Adrenal gland (tissue), 12 donors: Measurements from ENCODE around the gene PCLO. TPM values are rescaled to one million over a fixed set of nuclear protein-coding genes. Genes with fewer than 3 reads are reported as not detected.

Source experiments
- DNase-seq, 7 donors: peaks; one replicate each; pipeline ENCODE4 v3.0.0-alpha.2; 2019 to 2020
- H3K27ac ChIP-seq, 5 donors: fragments of 200-600 bp; sonication (generic) in 4 of 5; 1 replicate in 3 of 5; 2 replicates in 2 of 5; pipeline versions ENCODE4 v1.5.1 to v1.8.0; 2016 to 2020; ENCODE audit warnings: mild to moderate bottlenecking in 1 of 5
- H3K27me3 ChIP-seq: fragments of 200-600 bp; 2 replicates; pipeline ENCODE4 v1.8.0; 2021
- H3K36me3 ChIP-seq, 2 donors: fragments of 200-600 bp; replicated peaks in 1 of 2; 1 replicate in 1 of 2; 2 replicates in 1 of 2; pipeline versions ENCODE4 v1.5.1 to v1.8.0; 2018 to 2022
- H3K4me1 ChIP-seq, 2 donors: fragments of 200-600 bp; replicated peaks in 1 of 2; 1 replicate in 1 of 2; 2 replicates in 1 of 2; pipeline versions ENCODE4 v1.5.1 to v1.8.0; 2018 to 2021
- H3K4me3 ChIP-seq, 4 donors: fragments of 200-600 bp; sonication (generic) in 3 of 4; one replicate each; pipeline ENCODE4 v1.5.1; 2016 to 2018
- H3K9me3 ChIP-seq, 3 donors: fragments of 200-600 bp; sonication (generic) in 1 of 3; replicated peaks in 1 of 3; 1 replicate in 2 of 3; 2 replicates in 1 of 3; pipeline versions ENCODE4 v1.5.1 to v1.8.0; 2016 to 2021
- POLR2A ChIP-seq, 2 donors: fragments of 450-650 bp; IDR thresholded peaks; one replicate each; pipeline ENCODE4 v1.6.1; 2017; ENCODE audit warnings: antibody characterized with exemption in 2 of 2, mild to moderate bottlenecking in 2 of 2, moderate library complexity in 1 of 2
- WGBS, 4 donors: extraction: QIAGEN DNeasy Blood & Tissue Kit in 2 of 4; methylation state at CpG; one replicate each; pipeline versions ENCODE4 v1.1.5 to v1.1.7; 2013 to 2017; 5-methylcytosine and 5-hydroxymethylcytosine counted together
- intact Hi-C, 2 donors: fragments of 100-400 bp; cut with DNase I; formaldehyde crosslinking; loops; one replicate each; pipeline versions ENCODE4 v1.14.1 to v1.15.0; 2022 to 2023
- polyA plus RNA-seq, 3 donors: library from polyadenylated mRNA; stranded (reverse); fragments of 200-250 nt in 2 of 3; fragments of 350-450 nt in 1 of 3; fragmentation: Illumina TruSeq in 1 of 3; extraction: RNeasy Lipid Tissue Mini Kit (QIAGEN cat#74804) in 1 of 3; gene quantifications; one replicate each; pipeline ENCODE4 v1.2.3, GENCODE V29; 2013 to 2014
- total RNA-seq, 9 donors: library from RNA; depleted of rRNA in 4 of 9; stranded (reverse); fragments of >200 nt in 4 of 9; fragments of 120-200 nt in 1 of 9; fragmentation: NEBNext Ultra II Directional in 1 of 9; extraction: Animal tissue kit (Norgen Biotek cat#: 25700) in 1 of 9; gene quantifications; one replicate each; pipeline versions ENCODE4 v1.1.0 to v1.2.4, GENCODE V29; 2013 to 2023
- TF ChIP-seq, protein P1 (sequence below), 6 experiments: fragments of 450-650 bp in 4 of 6; fragments of 200-600 bp in 2 of 6; sonication (generic) in 1 of 6; IDR thresholded peaks; 1 replicate in 5 of 6; 2 replicates in 1 of 6; pipeline versions ENCODE4 v1.5.1 to v1.8.0; 2016 to 2021; ENCODE audit warnings: antibody characterized with exemption in 6 of 6, mild to moderate bottlenecking in 2 of 6, moderate library complexity in 1 of 6
- donor health status: healthy with polysubstance abuse.
- donor health status: Bipolar disorder and iron deficiency.
- donor health status: DM: yes; HTN: yes; CAD: no.
- donor health status: DM: no; HTN: no; CAD: no.
- donor health status: DM: no; HTN: no; CAD: no.
- donor health status: DM: yes; HTN: yes; CAD: no.

PCLO gene
- total and polyA plus RNA-seq, 12 donors, result 1.8 to 17.1 (median 9.6) TPM

DNA sequence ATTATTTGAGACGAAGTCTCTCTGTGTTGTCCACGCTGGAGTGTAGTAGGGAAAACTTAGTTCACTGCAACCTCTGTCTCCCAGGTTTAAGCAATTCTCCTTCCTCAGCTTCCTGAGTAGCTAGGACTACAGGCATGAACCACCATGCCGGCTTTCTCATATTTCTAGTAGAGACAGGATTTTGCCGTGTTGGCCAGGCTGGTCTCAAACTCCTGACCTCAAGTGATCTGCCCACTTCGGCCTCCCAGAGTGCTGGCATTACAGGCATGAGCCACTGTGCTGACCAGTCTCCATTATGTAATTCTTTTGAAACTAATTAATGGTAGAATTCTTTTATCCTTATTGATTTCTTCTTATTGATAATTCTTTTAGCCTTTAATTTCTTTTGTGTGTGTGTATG is 32.5 kb downstream of the PCLO start:
- intact Hi-C loops, result no loop called here
- Histone ChIP-seq H3K36me3 (no peaks in the 10 kb centered on the region), H3K27me3 (no peaks in the 10 kb centered on the region), H3K4me1 (peaks cover 0 to 15% of the 10 kb centered on the region in 2 donors), H3K27ac (no peak overlapping the region), H3K9me3 (no peaks in the 10 kb centered on the region), H3K4me3 (no peak overlapping the region)
- no peak for DNase-seq
- WGBS, 4 donors, result 91 to 95% (median 93%) methylated on average over 5 of the region's 5 CpGs
- TF ChIP-seq POLR2A (IDR thresholded peaks at IDR 0.05), result no peak
- TF ChIP-seq, protein P1, sequence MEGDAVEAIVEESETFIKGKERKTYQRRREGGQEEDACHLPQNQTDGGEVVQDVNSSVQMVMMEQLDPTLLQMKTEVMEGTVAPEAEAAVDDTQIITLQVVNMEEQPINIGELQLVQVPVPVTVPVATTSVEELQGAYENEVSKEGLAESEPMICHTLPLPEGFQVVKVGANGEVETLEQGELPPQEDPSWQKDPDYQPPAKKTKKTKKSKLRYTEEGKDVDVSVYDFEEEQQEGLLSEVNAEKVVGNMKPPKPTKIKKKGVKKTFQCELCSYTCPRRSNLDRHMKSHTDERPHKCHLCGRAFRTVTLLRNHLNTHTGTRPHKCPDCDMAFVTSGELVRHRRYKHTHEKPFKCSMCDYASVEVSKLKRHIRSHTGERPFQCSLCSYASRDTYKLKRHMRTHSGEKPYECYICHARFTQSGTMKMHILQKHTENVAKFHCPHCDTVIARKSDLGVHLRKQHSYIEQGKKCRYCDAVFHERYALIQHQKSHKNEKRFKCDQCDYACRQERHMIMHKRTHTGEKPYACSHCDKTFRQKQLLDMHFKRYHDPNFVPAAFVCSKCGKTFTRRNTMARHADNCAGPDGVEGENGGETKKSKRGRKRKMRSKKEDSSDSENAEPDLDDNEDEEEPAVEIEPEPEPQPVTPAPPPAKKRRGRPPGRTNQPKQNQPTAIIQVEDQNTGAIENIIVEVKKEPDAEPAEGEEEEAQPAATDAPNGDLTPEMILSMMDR (IDR thresholded peaks at IDR 0.05), result no peak

DNA sequence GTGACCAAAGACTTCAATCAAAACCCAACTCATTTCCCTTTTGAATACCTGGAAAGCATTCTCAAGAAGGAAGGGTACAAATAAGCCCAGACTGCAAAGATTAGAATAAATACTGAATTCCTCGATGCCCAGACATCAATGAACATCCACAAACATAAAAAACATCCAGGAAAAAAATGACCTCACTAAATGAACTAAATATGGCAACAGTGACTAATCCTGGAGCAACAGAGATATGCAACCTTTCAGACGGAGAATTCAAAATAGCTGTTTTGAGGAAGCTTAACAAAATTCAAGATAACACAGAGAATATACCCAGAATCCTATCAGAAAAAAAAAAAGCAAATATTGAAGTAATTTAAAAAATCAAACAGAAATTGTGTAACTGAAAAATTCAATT is 43.2 kb downstream of the PCLO start:
- DNase-seq, result no peak
- Histone ChIP-seq H3K27me3 (no peaks in the 10 kb centered on the region), H3K27ac (no peak overlapping the region), H3K9me3 (peaks cover 0 to 9% (median 3%) of the 10 kb centered on the region in 3 donors), H3K4me1 (peaks cover 0 to 9% of the 10 kb centered on the region in 2 donors), H3K36me3 (no peaks in the 10 kb centered on the region), H3K4me3 (no peak overlapping the region)
- no peak for TF ChIP-seq POLR2A (IDR thresholded peaks at IDR 0.05)
- 31 to 35% (median 32%) methylated on average over 2 of the region's 2 CpGs for WGBS, 4 donors
- intact Hi-C loops, result loop anchor here in 1 of 2 donors (10.0 kb wide), 1 partner anchor 65 kb away; no protein-coding TSS in a partner anchor

DNA sequence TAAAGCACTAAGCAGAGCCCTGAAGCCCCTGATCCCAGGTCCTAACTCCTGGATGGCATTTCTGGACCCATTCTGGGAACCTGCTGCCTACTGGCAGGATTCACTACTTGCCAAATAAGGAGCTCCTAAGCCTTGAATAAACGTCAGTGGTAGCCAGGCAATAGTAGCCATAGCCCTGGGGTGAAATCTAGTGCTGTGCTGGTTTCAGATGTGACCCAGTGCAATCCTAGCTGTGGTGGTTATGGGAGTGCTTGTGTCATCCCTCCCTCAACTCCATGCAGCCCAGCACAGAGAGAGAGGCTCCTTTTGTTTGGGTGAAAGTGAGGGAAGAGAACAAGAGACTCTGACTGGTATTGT is 43.7 kb downstream of the PCLO start:
- 16 to 40% (median 32%) methylated on average over 1 of the region's 1 CpG for WGBS, 4 donors
- Histone ChIP-seq H3K27me3 (no peaks in the 10 kb centered on the region), H3K9me3 (peaks cover 0 to 9% (median 3%) of the 10 kb centered on the region in 3 donors), H3K4me1 (peaks cover 0 to 9% of the 10 kb centered on the region in 2 donors), H3K36me3 (no peaks in the 10 kb centered on the region), H3K27ac (no peak overlapping the region), H3K4me3 (no peak overlapping the region)
- no peak for DNase-seq
- intact Hi-C loops, result loop anchor here in 1 of 2 donors (10.0 kb wide), 1 partner anchor 64 kb away; no protein-coding TSS in a partner anchor
- TF ChIP-seq, protein P1 (IDR thresholded peaks at IDR 0.05), result no peak
- TF ChIP-seq POLR2A (IDR thresholded peaks at IDR 0.05), result no peak

DNA sequence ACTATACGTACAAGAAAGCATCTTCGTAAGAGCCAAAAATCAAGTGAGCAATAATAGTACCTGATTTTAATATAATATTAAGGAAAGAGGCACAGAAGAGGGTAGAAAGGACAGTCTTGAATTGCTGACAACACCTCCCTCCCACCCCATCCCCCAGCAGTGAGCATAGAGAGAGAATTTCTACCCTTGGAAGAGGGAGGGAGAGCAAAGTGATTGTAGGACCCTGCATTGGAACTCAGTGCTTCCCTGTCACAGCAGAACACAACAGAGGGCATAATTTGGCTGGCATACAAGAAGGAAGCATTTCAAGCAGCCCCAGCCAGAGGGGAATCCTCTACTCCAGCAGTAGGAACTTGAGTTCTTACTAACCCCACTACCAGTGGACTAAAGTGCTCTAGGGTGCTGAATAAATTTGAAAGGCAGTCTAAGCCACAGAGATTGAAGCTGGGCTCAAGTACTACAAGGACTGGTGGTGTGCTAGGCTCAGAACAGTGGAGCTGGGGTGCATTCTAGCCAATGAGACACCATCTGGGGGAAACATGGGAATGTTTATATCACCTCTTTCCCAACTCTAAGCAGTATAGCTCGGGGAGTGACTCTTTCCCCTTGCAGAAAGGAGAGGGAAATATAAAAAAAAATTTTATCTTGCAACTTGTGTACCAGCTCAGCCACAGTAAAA is 44.2 kb downstream of the PCLO start:
- no peak for TF ChIP-seq POLR2A (IDR thresholded peaks at IDR 0.05)
- TF ChIP-seq, protein P1 (IDR thresholded peaks at IDR 0.05), result no peak
- no peak overlapping the region for H3K4me3 ChIP-seq
- no peak for DNase-seq
- 90 to 96% (median 92%) methylated on average over 3 of the region's 3 CpGs for WGBS, 4 donors
- H3K4me1 ChIP-seq, result peaks cover 0 to 9% of the 10 kb centered on the region in 2 donors
- H3K9me3 ChIP-seq, result peaks cover 0 to 9% (median 3%) of the 10 kb centered on the region in 3 donors
- H3K27me3 ChIP-seq, result no peaks in the 10 kb centered on the region
- intact Hi-C loops, result loop anchor here in 1 of 2 donors (10.0 kb wide), 1 partner anchor 64 kb away; no protein-coding TSS in a partner anchor
- H3K27ac ChIP-seq, result no peak overlapping the region
- H3K36me3 ChIP-seq, result no peaks in the 10 kb centered on the region
